ENCODE measurements around the gene TBC1D22A.
"Not testable (repeated sequence)": the region's sequence is repeated elsewhere in the genome, so short reads cannot be mapped to it uniquely, and the experiment has no call there.

TBC1D22A gene

GRCh38 chr22:47040486-47041270, 278.2 kb downstream of the TBC1D22A start:
- no peak for DNase-seq

- no peak for DNase-seq
These were observed 279.0 kb downstream of the TBC1D22A start for GRCh38 chr22:47041271-47042115.

- DNase-seq = no peak
These were observed 279.8 kb downstream of the TBC1D22A start for GRCh38 chr22:47042116-47042825.

GRCh38 chr22:47042861-47043496, 280.5 kb downstream of the TBC1D22A start:
- no peak for DNase-seq

DNA sequence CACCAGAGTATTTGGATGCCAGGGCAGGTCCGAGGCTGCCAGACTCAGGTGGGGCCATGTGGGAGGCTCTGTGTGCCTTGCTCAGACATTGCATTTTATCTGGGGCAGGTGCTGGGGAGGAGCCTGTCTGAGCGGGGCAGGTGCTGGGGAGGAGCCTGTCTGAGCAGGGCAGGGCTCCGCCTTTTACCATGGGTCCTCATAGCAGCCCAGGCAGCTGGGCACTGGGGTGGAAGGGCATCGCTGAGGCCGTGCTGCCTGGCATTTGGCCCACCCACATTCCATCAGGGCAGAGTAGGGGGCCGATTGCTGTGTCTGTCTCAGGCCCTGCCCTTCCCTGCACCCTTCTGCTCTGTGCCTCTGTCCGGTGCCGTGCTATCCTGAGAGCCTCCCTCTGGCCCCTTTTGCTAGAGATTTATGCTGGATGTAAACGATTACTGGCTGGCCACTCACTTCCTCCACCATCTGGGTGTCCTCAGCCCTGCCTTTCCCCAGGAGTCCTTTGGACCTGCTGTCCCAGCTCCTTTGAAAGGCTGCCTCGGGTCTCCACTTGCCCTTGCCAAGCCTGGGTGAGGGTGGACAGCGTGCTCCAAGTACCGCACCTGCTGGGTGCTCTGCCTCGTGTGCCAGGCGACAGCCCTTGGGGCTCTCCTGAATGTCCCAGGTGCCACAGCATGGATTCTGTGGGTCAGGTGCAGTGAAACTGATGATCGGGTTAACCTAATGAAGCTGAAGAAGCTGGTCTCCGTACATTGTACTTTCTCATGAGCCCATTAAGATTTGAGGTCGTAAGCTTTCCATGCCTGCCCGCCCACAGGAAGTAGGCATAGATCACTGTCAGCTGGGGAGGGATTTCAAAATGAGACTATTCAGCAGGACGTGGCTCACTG, 281.6 kb downstream of the TBC1D22A start:
- DNase-seq = no peak

- no peak for DNase-seq
These were observed 282.5 kb downstream of the TBC1D22A start for GRCh38 chr22:47044722-47045535.

- no peak for DNase-seq
These were observed 283.4 kb downstream of the TBC1D22A start for GRCh38 chr22:47045691-47046410.

DNA sequence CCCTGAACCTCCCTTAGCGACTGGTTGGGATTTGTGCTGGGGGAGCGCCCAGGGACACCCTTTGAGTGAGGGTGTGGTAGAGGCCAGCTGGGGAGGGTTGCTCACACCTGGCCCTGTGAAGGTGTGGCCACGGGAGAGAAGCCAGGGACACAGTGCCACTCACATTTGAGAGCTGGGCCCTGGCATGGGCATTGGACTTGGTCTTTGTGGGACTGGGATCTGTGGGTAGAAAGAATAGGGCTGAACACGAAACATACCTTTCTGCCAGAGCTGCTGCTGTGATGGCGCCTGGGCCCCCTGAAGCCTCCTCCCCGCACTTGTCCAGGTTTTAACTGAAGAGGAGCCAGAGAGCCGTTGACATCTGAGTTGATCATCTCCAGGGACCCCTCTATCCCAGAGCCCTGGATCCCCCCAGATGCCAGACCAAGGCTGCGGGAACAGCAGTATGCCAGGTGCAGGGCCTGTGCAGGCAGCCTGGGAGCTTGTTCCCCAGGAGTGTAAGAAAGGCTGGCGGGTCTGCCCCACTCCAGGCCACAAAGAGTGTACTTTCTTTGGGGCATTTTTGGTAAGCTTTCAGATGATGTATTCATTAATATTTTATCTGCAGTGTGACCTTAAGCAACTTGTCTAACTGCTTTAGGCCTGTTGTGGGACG, 284.1 kb downstream of the TBC1D22A start:
- no peak for DNase-seq

DNA sequence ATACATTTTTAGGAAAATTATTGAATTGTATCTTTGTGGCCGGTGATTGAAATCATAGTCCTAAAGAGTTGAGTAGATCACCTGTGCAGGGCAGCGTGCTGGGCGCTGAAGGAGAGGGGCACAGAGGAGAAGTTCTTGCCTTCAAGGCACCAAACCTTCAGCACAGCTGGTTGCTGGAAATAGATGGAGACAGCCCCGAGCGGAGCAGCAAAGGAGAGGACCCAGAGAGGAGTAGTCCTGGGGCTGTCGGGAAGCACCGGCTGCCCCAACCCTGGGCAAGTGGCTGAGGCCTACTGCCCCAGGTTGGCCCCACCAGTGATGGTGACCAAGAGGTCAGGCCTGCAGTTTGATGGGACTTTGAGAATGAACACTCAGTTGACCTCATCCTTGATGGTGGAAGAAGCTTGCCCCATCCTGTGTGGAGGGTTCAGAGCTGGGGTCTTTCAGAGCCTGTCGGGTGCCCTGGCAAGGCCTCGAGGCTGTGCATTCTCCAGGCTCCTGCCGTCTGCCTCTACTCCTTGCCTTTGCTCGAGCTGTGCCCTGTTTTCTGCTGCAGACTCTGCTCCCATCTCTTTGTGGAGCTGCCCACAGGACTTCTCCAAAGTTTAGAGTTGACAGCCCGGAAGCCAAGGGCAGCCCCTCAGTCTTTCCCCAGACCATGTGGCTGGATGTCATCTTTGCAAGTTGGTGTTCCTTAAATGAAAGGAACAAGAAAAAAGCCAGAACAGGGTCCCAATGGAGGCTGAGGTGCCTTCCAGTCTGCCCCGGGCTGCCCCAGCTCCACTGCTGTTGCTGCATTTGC, 285.1 kb downstream of the TBC1D22A start:
- DNase-seq = no peak

DNA sequence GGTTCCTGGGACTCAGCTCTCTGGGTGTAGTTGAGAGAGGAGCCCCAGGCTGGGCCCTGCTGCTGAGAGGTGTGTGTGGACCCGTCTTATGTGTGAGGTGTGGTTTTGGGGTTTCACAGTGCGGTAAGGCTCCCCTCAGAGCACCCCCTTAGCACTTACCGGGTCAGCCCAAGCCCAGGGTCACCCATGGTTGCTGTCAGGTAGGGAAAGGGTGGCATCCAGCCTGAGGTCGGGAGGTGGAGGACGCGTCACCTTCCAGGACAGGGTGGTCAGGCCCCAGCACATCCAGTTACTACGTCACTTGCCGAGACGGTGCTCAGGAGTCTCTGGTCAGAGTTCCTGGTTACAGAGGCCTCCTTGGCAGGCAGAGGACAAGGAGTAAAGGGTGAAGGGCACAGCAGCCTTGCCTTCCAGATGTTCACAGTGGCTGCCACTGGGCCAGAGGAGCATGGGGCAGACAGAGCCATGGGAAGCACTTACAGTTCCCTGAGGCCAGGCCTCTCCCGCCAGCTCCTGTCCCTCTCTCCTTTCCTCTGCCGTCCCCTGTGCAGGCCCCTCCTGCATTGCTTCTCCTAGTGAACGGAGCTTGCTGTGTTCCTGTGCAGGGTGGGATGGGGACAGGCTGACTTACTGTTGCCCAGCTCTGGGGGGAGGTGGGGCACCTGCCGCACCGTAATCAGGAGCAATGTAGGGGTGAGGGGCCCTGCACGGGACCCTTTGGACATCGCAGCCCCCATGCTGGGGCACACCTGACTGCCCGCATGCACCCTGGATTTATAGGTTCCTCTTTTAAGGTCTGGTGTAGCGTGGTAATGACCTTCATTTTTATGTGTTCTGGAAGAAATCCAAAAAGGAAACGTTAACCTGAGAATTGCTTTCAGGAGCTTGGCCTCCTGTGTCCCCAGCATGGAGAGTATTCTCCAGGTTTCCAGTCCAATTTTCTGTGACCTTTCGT, 285.9 kb downstream of the TBC1D22A start:
- DNase-seq = no peak

DNA sequence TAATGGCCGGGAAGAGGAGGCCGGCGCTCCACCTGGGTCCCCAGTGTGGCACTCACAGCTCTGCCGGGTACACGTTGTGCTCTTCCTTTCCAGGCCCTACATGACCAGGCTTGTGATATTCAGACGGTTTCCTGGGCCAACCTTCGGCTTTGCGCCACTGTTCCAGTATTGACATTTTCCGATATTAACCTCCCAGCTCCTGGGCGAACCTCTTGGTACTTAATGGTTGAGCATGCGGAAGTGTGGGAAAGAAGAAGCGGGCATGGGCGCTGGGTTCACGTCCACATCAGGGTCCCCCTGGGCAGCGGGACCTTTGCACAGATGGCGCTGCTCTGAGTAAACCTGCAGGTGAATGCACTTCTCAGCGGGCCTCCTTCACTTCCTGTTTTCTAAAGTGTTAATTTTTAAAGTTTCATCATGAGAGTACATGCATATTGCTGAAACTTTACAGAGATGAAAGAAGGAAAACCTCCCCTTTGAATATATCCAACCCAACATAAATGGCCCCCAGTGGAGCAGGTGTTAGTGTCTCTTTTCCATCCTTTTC, 286.7 kb downstream of the TBC1D22A start:
- no peak for DNase-seq

DNA sequence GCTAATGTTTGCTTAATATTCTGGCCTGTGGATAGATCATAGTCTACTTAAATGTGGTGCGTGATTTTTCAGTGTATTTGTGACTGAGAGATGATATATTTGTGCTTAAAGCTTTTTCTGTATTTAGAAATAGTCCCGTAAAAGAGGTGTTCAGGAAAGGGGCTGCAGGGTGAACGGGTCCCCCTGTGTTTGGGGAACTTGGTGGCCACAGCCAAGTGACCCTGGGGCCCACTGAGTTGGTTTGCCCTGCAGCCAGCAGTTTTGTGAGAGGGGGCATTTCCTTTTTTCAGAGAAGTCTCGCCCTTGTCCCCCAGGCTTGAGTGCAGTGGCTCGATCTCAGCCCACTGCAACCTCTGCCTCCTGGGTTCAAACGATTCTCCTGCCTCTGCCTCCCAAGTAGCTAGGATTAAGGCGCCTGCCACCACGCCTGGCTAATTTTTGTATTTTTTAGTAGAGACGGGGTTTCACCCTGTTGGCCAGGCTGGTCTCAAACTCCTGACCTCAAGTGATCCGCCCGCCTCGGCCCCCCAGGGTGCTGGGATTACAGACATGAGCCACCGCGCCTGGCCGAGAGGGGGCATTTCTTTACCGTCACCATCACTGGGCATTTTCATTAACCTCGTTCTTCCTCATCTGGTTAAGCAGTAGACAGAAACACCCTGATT, 287.4 kb downstream of the TBC1D22A start:
- DNase-seq = not testable (repeated sequence)

- no peak for DNase-seq
These were observed 288.1 kb downstream of the TBC1D22A start for GRCh38 chr22:47050401-47051051.

DNA sequence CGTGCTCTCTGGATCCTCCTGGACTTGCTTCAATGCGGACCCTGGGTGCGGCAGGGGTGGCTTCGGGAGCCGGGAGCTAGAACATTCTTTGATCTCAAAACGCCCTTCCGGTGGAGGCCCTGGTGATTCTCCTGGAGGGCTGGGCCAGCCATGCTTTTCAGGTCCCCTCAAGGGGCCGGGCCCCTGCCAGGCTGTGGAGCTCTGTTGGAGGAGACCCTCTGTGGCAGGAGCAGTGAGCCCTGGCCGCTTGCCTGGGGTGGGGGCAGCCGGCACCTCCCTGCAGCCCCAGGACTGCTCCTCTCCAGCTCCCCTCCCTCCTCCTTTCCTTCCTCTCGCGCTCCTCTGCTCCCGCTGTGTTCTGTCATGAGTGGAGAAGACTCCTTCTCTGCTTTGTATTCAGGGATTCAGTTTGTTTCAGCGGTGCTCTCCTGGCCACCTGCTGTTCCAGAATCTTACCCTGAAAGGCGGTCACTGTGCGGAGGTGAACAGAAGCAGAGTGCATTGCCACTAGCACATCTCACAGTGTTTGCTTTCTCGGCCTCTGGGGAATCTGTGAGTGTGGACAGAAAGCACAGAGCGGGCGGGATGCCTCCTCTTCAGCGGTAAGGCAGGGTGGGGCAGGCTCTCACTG, 289.1 kb downstream of the TBC1D22A start:
- DNase-seq = no peak

GRCh38 chr22:47052236-47053012, 290.0 kb downstream of the TBC1D22A start:
- no peak for DNase-seq

Data from cortex of kidney (tissue), 1 donor.